NCI-H2227 treated with DMSO at 0.1 percent for 48 hours (cell line): ENCODE measurements around the gene CD46.

Experiments
- DNase-seq: peaks from one replicate; lab custom pipeline; 2025; lab: John Stamatoyannopoulos, UW

Gene CD46

DNA sequence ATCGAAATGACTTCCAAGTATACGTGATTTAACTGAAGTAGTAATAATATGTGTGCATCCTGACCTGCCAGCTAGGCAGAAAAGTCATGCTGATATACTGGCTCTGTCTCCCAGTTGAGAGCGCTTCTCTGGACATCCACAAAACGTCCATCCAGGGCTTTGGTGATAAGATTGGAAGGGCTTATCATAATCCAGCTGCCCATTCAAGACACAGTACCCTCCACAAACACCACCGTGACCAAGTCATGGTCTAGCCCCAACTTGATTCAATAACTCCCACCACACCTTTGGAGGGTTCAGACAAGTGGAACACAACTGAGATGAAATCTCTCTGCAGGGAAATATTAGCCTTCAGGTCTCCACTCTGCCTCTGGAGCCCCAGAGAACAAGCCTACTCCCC is 76.2 kb downstream of the CD46 start:
- no peak for DNase-seq

DNA sequence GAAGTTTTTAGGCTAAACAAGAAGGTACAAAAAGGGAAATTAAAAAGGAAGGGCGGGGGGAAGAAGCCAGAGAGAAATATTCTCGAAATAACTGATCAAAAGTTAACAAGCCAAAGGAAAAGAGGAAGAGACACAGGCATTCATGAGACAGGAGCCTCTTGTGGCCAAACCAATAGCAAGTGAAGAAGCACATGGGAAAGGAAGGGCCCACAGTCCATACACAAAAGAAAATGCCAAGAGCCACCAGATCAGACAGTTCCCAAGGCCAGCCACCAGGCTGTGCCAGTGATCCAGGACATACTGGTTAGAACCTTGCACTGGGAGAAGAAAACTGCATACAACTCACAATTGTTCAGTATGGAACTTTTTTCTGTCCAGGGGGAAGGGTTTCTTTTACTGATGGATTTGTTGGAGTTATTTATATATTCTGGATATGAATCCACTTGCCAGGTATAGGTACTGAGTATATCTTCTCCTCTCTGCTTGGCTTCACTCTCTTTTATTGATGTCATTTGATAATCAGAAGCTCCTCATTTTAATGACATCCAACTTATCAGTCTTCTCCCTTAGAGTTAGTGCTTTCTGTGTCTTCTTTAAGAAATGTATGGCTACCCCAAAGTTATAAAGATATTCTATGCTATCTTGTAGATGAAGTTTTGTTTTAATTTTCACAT is 76.8 kb downstream of the CD46 start:
- DNase-seq, result peak; percentile 32

DNA sequence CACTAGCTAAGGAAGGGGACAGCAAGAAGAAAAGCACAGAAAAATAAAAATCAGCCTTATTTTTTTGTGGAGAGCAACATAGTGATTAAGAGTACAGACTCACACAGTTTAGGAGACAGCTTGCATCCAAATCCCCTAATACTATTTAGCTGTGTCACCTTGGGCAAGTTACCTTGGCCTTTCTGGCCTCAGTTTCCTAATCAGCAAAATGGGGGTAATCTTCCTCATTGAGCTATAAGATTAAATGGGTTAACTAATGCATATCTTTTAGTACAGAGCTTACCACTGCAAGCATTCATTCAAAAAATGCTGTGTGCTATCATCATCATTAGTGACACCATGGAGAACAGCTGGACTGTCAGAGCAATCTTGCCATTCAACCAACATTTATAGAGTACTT is 77.7 kb downstream of the CD46 start:
- no peak for DNase-seq

DNA sequence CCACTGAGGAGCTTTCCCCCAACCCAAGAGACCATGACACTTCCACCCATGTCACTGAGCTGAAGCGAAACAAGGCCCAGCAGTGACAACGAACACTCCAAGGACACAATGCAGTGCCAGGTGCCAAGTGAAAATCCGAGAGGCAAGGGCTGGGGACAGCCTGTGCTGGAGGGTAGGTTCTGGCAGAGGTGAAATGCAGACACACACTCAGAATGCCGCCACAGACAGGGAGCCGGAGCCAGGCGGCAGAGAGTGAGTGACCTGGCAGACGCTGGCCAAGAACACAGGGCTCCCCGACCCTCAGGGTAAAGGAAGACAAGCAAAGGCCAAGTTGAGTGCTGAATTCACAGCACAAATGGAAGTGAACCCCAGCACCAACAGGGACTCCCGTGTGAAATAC is 78.9 kb downstream of the CD46 start:
- DNase-seq, result no peak

DNA sequence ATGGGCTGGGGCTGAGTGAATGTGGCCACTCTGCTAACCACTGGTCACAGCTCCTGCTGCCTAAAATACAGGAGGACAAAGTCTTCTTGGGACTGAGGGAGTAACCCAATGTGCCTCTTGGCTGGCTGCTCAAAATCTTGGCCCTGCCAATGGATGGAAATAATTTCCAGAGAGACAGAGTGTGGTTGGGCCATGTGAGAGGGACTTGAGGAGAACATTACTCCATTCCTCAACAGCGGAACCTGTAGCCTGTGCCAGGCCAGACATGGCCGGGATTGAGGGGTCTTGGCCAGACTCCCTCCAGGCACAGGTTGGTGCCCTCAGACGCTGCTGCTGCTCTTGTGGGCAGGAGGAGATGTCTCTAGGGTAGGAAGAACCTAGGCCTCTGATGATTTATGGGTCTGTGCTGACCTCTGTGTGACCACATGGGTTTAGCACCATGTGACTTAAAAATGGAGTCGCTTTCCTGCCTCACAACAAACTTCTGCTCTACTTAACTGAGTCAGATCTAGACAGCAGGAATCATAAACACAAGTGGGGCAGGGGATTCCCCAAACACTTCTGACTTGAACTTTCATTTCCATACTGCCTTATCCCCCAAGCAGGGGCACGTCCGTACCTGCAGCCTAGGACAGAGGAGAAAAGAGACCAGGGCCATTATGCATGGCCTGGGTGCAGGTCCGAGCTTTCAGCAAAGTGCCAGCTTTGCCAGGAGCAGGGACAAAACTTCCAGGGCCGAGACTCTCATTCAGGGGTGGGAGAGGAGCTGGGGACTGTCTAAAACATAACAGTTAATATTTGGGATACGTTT is 79.9 kb downstream of the CD46 start:
- no peak for DNase-seq

DNA sequence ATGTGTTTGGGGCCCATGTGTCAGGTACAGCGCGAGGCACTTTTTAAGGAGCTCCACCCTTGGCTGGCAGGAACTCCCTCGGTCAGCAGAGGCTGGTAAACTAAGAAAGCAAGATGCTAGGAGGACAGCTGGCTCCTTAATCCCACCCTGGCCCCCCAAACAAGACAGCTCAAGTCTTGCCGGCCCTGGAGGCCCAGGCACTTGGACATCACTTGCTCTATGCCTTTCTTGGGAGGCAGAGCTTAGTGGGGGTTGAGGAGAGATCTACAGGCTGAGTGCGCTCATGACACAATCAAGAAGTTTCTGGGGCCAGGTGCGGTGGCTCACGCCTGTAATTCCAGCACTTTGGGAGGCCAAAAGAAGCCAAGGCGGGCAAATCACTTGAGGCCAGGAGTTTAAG is 80.9 kb downstream of the CD46 start:
- DNase-seq, result no peak

DNA sequence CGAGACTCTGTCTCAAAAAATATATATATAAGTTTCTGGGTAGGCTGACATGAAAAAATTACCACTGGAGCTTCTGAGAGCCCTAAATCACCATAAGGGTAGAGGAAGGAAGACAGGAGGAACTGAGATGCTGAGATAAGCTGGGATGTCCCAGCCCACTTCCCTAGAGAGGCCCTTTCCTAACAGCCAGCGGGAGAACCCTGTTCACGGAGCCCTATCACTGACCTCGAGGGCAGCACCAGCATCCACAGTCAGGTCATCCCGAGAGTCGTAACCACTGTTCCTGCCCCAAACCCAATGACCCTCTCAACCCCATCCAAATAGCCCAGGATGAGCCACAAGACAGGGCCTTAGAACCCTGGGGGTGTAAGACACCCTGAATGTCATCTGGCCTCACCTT is 81.5 kb downstream of the CD46 start:
- no peak for DNase-seq

DNA sequence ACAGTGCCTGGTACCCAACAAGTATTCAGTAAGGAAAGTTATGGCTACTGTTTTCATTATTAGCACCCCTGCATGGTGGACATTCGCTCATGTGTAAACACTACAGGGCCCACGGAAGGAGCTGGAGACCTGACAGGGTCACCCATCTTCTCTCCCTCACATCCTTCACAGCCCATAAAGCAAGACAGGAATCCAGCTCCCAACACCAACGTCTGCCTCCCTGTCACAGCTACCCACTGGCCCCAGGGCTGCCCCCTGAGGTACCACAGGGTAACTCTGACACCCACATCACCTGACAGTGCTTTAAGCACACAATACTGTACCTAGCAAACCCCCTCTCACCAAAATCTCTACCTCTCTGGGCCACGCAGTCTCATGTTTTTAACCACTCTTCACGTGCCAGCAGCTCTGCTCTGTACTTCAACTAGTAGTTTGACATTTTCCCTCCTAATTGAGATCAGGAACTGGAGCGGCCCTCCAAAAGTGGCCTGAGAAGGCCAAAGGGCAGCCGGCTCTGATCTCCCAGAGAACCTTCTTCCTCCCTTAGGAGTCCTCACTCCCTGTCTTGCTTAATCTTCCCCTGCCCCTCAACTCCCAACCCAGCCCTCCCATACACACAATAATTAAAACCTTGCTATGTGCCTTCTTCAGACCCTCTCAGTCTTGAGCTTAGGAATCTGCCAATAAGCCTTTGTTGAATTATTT is 82.3 kb downstream of the CD46 start:
- DNase-seq, result no peak

DNA sequence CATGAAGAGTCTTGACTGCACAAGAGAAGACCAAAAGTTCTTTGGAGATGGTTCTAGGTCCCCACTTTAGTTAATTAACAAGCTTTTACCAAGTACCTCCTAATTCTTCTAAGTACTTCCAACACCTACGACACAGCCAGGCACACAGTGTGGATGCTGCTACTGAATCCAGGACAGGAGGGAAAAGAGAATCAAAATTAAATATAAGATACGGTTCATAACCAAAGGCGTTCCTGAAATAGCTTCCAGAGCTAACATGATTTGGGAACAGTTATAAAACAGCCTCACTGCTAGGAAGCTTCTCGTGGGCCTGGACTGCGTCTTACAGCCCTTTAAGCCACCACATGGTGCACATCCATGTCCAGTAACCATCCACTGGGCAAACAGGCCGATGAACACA is 84.1 kb downstream of the CD46 start:
- no peak for DNase-seq

DNA sequence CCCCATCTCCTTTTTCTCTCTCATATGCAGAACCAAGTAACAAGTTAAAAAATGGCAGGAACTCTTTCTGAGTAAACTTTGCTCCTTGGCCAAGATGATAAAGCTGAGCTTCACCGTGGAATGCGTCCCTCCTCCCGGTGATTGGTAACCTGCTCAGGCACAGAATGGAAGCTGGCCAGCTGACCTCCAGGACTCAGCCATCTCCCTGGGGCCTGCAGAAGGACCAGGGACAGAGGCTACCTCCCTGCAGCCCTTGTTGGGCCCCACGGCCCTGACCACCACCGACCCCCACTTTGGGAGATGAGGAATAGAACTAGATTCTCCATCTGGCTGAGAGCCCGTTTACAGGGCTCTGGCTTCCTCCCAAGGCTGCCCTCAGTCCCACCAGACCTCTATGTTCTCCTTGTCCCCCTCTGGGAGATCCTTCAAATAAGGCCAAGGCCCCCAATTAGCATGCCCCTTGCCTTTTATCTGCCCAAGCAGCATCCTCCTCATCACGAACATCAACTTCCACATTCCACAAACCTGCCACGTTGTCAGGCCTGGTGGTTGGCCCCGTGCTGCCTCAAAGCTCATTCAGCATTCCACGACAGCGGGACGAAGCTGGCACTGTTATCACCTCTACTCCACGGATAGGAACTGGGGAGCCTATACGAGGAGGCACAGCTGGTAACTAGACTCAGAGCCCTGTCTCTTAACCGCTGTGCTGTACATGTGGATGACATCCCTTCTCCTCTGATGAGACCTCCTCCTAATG is 84.9 kb downstream of the CD46 start:
- no peak for DNase-seq

DNA sequence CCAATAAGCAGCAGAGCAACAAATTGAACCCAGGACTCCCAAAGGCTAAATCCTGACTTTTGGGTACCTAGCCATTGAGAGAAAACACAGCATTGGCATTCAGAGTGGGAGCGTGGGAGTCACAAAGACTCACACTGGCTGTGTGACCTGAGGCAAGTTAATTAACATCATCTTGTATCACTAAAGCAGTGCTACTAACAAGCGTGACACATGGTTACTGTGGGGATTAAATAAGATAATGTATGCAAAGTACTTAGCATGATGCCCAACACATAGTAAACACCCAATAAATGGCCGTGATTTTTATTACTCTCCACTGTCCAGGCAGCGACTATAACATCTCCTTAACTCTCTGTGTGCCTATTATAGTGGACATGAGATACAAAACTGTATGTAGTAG is 85.8 kb downstream of the CD46 start:
- DNase-seq, result no peak

DNA sequence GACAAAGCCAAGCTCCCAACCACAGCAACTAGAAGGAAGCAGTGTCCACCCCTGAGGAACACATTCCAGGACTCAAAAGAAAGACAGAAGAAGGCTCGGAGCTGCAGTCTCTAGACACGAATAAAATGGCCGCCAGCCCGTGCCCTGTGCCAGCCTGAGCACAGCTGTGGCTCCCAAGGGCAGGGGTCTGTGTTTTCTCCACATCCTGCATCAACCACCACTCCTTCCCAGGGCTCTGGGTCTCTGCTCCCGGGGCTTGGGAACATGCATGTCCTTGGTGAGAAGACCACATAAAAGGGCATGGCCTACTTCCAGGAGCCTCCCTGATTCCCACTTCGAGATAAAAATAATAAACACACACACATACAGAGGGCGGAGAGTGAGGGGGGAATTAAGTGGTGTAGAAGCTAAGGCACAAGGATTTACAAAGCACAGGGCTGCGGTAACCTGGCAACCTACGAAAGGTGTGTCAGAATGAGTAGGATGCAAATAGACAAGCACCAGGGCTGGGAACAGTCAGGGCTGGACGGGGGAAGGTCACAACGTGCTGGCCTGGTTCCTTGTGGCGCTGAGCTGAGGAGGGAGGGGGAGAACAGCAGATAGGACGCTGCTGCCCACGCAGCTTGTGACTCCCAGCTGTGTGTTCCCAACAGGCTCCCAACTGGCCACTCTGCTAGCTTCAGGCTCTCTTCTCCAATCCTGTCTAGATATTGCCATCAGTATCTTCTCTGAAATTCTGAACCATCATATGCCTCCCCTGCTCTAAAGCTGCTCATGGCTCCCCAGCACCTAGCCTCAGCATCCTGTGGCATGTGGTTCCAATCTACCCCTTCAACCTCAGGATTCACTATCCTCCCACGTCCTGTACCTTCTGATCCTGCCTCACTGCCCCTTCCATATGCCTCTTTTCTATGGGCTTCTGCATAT is 86.6 kb downstream of the CD46 start:
- DNase-seq, result no peak

DNA sequence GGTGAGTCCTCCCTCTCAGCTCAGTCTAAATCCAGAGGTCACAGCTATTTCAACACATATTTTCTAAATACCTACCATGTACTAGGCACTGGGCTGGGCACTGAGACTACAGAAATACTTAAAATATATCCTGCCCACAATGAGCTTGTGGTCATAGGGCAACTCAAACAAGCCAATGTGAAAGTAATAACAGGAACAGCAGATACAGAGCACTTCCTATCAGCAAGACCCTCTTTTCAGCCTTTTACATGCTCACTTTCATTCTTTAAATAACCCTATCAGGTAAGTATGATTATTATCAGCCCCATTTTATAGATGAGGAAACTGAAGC is 87.2 kb downstream of the CD46 start:
- no peak for DNase-seq

DNA sequence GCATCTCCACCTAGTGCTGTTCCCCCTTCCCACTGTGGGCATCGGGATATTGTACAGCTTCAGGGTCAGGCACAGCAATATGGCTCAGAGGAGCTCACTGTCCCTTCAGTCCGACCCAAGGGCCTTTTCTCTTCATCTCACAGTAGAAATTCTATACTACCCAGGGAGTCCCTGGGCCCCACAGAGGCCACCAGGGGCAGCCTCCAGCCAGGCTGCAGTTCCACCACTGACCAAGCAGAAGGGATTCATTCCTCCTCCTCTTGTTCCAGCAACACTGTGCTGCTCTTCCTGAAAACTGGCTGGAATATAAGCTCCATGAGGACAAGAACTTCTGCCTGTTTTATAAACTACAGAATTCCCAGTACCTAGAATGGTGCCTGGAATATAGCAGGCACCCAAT is 88.5 kb downstream of the CD46 start:
- no peak for DNase-seq

DNA sequence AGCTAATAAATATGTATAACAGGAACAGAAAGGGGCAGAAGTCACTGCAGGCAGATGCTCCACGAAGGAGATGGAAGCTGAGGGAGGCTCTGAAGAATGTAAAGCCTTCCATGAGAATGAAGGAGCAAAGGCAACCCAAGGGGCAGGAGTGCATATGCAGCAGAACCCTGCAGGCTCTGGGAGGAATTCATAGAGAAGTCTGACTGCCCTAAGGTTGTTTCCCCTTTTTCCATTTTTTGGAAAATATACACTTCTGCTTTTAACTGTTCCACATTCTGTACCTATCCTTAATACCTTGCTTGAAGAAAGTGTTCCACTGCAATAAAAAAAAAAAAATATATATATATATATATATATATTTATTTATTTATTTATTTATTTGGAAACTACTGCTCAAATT is 89.4 kb downstream of the CD46 start:
- DNase-seq, result no peak

DNA sequence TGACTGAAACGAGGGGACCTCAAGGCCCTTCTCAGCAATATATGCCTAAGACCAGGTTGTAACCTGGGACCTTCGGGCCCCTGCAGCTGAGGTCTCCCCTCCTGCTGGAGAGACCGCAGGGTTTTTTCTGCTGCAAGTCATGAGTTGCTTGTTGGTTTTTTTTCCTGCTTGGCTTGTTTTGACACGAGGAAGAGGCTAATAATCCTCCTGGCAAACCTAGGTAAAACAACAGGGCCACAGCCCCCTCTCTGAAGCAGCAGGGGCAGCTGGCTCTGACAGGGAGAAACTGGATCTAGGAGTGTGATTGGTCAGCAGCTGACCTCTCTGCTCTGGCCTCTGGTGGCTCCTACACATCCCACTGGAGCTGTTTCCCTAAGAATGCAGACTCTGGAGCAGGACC is 90.0 kb downstream of the CD46 start:
- DNase-seq, result no peak

DNA sequence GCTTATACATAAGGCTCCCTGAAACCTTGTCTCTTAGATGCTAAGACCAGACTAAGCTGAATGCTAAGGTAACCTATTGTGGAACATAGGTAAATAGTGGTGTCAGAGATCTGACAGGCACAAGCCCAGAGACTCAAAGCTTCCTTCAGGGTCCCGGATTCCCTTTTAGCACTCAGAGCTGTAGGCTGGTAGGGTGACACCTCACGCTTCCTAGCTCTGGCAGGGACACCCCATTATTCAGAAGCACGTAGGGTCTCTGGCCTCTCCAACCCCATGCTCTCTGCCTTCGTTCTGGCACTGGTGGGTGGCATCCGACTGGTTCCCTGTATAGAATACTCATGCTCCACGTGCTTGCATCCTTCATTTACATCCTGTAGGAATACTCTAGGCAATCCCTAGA is 90.7 kb downstream of the CD46 start:
- no peak for DNase-seq

DNA sequence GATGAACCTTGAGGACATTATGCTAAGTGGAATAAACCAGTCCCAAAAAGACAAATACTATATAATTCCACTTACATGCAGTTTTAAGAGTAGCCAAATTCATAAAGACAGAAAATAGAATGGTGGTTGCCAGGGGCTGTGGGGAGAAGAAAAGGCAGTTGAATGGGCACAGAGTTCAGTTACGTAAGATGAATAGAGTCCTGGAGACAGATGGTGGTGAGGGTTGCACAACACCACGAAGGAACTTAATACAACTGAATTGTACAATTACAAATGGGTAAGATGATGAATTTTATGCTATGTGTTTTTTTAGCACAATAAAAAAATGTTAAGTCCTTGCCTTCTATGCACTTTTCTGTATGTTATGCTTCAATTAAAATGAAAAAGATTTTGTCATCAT is 92.5 kb downstream of the CD46 start:
- no peak for DNase-seq
